LNCAP (cell line): ENCODE measurements around the gene ASCC1.

Source experiments
- CTCF ChIP-seq: fragments of 450-650 bp; IDR thresholded peaks from 2 replicates; pipeline ENCODE4 v1.5.1; 2017; ENCODE audit warnings: mild to moderate bottlenecking

The ASCC1 gene

GRCh38 chr10:72080042-72080975 lies 135.8 kb downstream of the ASCC1 start:
- TF ChIP-seq CTCF, result no peak

- no peak for TF ChIP-seq CTCF
These were observed 136.7 kb downstream of the ASCC1 start for GRCh38 chr10:72079356-72079755.

GRCh38 chr10:72077275-72077990 lies 138.6 kb downstream of the ASCC1 start:
- TF ChIP-seq CTCF, result no peak

GRCh38 chr10:72076756-72077155 lies 139.3 kb downstream of the ASCC1 start:
- TF ChIP-seq CTCF, result no peak

GRCh38 chr10:72075376-72076115 lies 140.5 kb downstream of the ASCC1 start:
- TF ChIP-seq CTCF, result no peak

- no peak for TF ChIP-seq CTCF
These were observed 141.3 kb downstream of the ASCC1 start for GRCh38 chr10:72074574-72075375.
